ENCODE results near the gene PCBP3. TPM values are rescaled to one million over a fixed set of nuclear protein-coding genes. Genes with fewer than 3 reads are reported as not detected.
A peak's percentile ranks its signal among the peaks of the same experiment; 100 is the strongest.

PCBP3 gene
- total RNA-seq, 1 donor: 1.1 TPM

- Histone ChIP-seq H3K9me3 (ENCODE audit: low read depth, low read length) (no peaks in the 10 kb centered on the region), H3K36me3 (ENCODE audit: insufficient read depth, low read length) (no peaks in the 10 kb centered on the region), H3K4me2 (ENCODE audit: insufficient read depth, low read length) (no peak overlapping the region), H3K4me3 (ENCODE audit: insufficient read depth, low read length) (no peak overlapping the region), H3K79me2 (ENCODE audit: insufficient read depth, low read length) (no peaks in the 10 kb centered on the region), H2AFZ (ENCODE audit: low read length) (no peak overlapping the region), H4K20me1 (ENCODE audit: insufficient read depth, low read length) (no peaks in the 10 kb centered on the region), H3K27ac (ENCODE audit: low read depth, low read length) (no peak overlapping the region), H3K27me3 (ENCODE audit: insufficient read depth, low read length) (peaks cover under 1% of the 10 kb centered on the region), H3K4me1 (ENCODE audit: insufficient read depth, low read length) (peaks cover 21% of the 10 kb centered on the region)
- DNase-seq (ENCODE audit: insufficient read length, low spot score, missing footprints): peak; percentile 3
- no peak for TF ChIP-seq CTCF (IDR thresholded peaks at IDR 0.05; ENCODE audit: extremely low read depth, low read depth, low read length)
These were observed 173.8 kb downstream of the PCBP3 start for GRCh38 chr21:45817345-45817744.

DNA sequence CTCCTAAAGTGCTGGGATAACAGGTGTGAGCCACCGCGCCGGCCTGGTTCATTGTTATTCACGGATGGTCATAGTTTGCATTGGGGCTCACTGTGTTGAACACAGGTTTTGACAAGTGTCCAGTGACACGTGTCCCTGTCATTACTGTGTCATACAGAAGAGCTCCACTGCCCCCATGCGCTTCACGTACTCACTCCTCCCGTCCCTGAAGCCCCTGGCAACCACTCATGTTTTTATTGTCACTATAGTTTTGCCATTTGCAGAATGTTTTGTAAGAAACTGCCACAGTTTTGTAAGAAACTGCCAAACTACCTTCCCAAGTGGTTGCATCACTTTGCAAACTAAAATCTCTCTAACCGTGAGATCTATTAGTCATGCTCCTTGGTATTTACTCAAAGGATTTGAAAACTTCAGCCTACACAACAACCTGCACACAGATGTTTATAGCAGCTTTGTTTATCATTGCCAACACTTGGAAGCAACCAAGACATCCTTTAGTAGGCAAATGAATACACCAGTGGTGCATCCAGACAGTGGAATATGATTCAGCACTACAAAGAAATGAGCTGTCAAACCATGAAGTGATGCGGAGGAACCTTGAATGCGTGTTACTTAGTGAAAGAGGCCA lies 174.9 kb downstream of the PCBP3 start:
- Histone ChIP-seq H4K20me1 (ENCODE audit: insufficient read depth, low read length) (no peaks in the 10 kb centered on the region), H3K4me1 (ENCODE audit: insufficient read depth, low read length) (peaks cover 21% of the 10 kb centered on the region), H3K4me3 (ENCODE audit: insufficient read depth, low read length) (no peak overlapping the region), H3K4me2 (ENCODE audit: insufficient read depth, low read length) (peak overlapping the region; percentile 60), H3K79me2 (ENCODE audit: insufficient read depth, low read length) (no peaks in the 10 kb centered on the region), H3K36me3 (ENCODE audit: insufficient read depth, low read length) (no peaks in the 10 kb centered on the region), H3K27me3 (ENCODE audit: insufficient read depth, low read length) (peaks cover 4% of the 10 kb centered on the region), H2AFZ (ENCODE audit: low read length) (no peak overlapping the region), H3K27ac (ENCODE audit: low read depth, low read length) (peak overlapping the region; percentile 84), H3K9me3 (ENCODE audit: low read depth, low read length) (no peaks in the 10 kb centered on the region)
- no peak for TF ChIP-seq CTCF (IDR thresholded peaks at IDR 0.05; ENCODE audit: extremely low read depth, low read depth, low read length)
- DNase-seq (ENCODE audit: insufficient read length, low spot score, missing footprints): peak; percentile 87

DNA sequence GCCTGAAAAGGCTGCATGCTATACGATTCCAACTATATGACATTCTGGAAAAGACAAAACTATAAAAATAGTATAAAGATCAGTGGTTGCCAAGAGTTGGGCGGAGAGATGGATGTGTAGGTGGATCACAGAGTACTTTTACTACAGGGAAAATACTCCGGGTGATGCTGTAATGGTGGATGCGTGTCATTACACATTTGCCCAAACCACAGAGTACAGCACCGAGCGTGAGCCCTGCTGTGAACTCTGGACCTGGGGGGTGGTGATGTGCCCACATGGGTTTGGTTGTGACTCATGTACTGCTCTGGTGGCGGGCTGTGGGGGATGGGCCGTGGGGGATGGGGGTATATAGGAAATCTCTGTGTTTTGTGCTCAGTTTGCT lies 175.4 kb downstream of the PCBP3 start:
- TF ChIP-seq CTCF (IDR thresholded peaks at IDR 0.05; ENCODE audit: extremely low read depth, low read depth, low read length): no peak
- no peak overlapping the region for H3K4me3 ChIP-seq (ENCODE audit: insufficient read depth, low read length)
- H3K36me3 ChIP-seq (ENCODE audit: insufficient read depth, low read length): no peaks in the 10 kb centered on the region
- H3K4me1 ChIP-seq (ENCODE audit: insufficient read depth, low read length): peaks cover 21% of the 10 kb centered on the region
- no peaks in the 10 kb centered on the region for H3K9me3 ChIP-seq (ENCODE audit: low read depth, low read length)
- DNase-seq (ENCODE audit: insufficient read length, low spot score, missing footprints): peak; percentile 92
- peaks cover 4% of the 10 kb centered on the region for H3K27me3 ChIP-seq (ENCODE audit: insufficient read depth, low read length)
- H2AFZ ChIP-seq (ENCODE audit: low read length): no peak overlapping the region
- no peaks in the 10 kb centered on the region for H4K20me1 ChIP-seq (ENCODE audit: insufficient read depth, low read length)
- H3K27ac ChIP-seq (ENCODE audit: low read depth, low read length): peak overlapping the region; percentile 84
- peak overlapping the region; percentile 60 for H3K4me2 ChIP-seq (ENCODE audit: insufficient read depth, low read length)
- no peaks in the 10 kb centered on the region for H3K79me2 ChIP-seq (ENCODE audit: insufficient read depth, low read length)

DNA sequence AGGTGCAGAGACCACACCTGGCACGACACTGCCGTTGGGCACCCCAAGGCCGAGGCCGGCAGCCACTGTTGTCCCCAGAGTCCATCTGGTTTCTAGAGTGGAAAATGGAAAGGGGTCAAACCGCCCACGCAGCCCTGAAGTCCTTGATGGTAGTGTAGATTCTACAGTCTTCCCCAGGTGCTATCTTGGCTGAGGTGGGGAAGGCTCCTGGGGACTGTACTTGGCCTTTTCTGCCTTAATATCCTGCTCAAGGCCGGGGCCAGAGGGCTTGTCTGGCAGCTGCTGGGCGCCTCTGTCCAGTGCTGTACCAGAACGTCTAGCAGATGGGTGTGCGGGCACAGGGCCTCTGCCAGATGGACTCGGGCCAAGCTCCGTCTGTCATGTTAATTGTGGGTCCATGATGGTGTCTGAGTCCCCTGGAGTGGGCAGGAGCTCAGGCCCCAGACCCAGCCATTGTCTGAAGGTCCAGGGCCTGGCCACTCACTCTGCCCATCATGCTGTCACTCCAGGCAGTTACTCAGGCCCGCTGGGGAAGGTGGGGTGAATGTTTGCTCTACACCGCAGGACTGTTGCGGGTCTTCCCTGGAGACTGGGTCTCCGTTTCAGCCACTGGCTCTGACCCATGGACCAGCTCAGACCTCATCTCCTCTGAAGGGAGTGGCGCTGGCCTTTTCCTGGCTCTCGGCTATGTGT lies 176.1 kb downstream of the PCBP3 start:
- Histone ChIP-seq H3K4me2 (ENCODE audit: insufficient read depth, low read length) (peak overlapping the region; percentile 60), H3K9me3 (ENCODE audit: low read depth, low read length) (no peaks in the 10 kb centered on the region), H3K4me3 (ENCODE audit: insufficient read depth, low read length) (no peak overlapping the region), H3K4me1 (ENCODE audit: insufficient read depth, low read length) (peaks cover 21% of the 10 kb centered on the region), H3K79me2 (ENCODE audit: insufficient read depth, low read length) (no peaks in the 10 kb centered on the region), H2AFZ (ENCODE audit: low read length) (no peak overlapping the region), H4K20me1 (ENCODE audit: insufficient read depth, low read length) (no peaks in the 10 kb centered on the region), H3K27ac (ENCODE audit: low read depth, low read length) (peak overlapping the region; percentile 84), H3K27me3 (ENCODE audit: insufficient read depth, low read length) (peaks cover 7% of the 10 kb centered on the region), H3K36me3 (ENCODE audit: insufficient read depth, low read length) (no peaks in the 10 kb centered on the region)
- peak; percentile 81 for DNase-seq (ENCODE audit: insufficient read length, low spot score, missing footprints)
- no peak for TF ChIP-seq CTCF (IDR thresholded peaks at IDR 0.05; ENCODE audit: extremely low read depth, low read depth, low read length)
